H1 (cell line): ENCODE data around the gene CEP89. TPM values are rescaled to one million over a fixed set of nuclear protein-coding genes. Genes with fewer than 3 reads are reported as not detected.

ENCODE experiments used
- KDM4A ChIP-seq: IDR thresholded peaks from one replicate; pipeline ENCODE4 v1.7.1; 2012; ENCODE audit warnings: low read depth, mild to moderate bottlenecking, moderate library complexity, low read length, inconsistent platforms; ENCODE audit not compliant: severe bottlenecking
- MAFK ChIP-seq: IDR thresholded peaks from 2 replicates; pipeline ENCODE4 v1.6.1; 2012; ENCODE audit warnings: low read depth, mild to moderate bottlenecking, improper control_type of control experiment, low read length
- SAP30 ChIP-seq: fragments of 300-600 bp; sonication (generic); IDR thresholded peaks from 2 replicates; pipeline ENCODE4 v1.7.1; 2012; ENCODE audit warnings: low read length, moderate library complexity, mild to moderate bottlenecking, inconsistent platforms; ENCODE audit not compliant: insufficient read depth, insufficient replicate concordance
- USF2 ChIP-seq: IDR thresholded peaks from 2 replicates; pipeline ENCODE4 v1.6.1; 2011; ENCODE audit warnings: low read length, improper control_type of control experiment
- polyA plus RNA-seq, 7 experiments: library from polyadenylated mRNA; depleted of rRNA in 3 of 7; stranded (reverse) in 5 of 7; unstranded in 2 of 7; fragments of >200 nt in 5 of 7; fragments of 200-250 nt in 2 of 7; gene quantifications; 1 replicate in 5 of 7; 2 replicates in 1 of 7; 4 replicates in 1 of 7; pipeline versions ENCODE4 v1.2.1 to v1.2.3, GENCODE V29; 2011 to 2013; ENCODE audit warnings: missing spikeins in 2 of 7, mixed read lengths in 2 of 7
- total RNA-seq: library from RNA; stranded (reverse); fragmentation: NEBNext Ultra II Directional; extraction: Animal tissue kit (Norgen Biotek cat#: 25700); gene quantifications from 2 replicates; pipeline ENCODE4 v1.2.1, GENCODE V29; 2021
- TF ChIP-seq, protein P1 (sequence below): fragments of 300-600 bp; sonication (generic); IDR thresholded peaks from 2 replicates; pipeline ENCODE4 v1.7.1; 2012; ENCODE audit warnings: low read length, moderate library complexity, mild to moderate bottlenecking, inconsistent platforms; ENCODE audit not compliant: insufficient replicate concordance

The CEP89 gene
- total and polyA plus RNA-seq, 2 of the 8 experiments (the other 6 are each of a cell fraction or from before 2014, with no cell fraction given) = 23.0 to 23.6 TPM

DNA sequence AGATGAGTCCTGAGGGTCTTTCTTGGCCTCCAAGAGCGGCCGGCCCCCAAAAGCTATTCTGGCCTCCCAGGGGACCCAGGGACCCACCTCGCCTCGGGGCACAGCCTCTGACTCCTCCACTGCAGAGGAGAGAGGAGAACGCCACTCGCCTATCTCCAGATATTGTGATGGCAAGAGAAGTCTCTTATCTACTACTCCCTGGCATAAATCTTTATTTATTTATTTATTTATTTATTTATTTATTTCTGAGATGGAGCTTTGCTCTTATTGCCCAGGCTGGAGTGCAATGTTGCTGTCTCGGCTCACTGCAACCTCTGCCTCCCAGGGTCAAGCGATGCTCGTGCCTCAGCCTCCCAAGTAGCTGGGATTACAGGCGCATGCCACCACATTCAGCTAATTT lies 113.2 kb downstream of the CEP89 start (continued):
- TF ChIP-seq, protein P1, sequence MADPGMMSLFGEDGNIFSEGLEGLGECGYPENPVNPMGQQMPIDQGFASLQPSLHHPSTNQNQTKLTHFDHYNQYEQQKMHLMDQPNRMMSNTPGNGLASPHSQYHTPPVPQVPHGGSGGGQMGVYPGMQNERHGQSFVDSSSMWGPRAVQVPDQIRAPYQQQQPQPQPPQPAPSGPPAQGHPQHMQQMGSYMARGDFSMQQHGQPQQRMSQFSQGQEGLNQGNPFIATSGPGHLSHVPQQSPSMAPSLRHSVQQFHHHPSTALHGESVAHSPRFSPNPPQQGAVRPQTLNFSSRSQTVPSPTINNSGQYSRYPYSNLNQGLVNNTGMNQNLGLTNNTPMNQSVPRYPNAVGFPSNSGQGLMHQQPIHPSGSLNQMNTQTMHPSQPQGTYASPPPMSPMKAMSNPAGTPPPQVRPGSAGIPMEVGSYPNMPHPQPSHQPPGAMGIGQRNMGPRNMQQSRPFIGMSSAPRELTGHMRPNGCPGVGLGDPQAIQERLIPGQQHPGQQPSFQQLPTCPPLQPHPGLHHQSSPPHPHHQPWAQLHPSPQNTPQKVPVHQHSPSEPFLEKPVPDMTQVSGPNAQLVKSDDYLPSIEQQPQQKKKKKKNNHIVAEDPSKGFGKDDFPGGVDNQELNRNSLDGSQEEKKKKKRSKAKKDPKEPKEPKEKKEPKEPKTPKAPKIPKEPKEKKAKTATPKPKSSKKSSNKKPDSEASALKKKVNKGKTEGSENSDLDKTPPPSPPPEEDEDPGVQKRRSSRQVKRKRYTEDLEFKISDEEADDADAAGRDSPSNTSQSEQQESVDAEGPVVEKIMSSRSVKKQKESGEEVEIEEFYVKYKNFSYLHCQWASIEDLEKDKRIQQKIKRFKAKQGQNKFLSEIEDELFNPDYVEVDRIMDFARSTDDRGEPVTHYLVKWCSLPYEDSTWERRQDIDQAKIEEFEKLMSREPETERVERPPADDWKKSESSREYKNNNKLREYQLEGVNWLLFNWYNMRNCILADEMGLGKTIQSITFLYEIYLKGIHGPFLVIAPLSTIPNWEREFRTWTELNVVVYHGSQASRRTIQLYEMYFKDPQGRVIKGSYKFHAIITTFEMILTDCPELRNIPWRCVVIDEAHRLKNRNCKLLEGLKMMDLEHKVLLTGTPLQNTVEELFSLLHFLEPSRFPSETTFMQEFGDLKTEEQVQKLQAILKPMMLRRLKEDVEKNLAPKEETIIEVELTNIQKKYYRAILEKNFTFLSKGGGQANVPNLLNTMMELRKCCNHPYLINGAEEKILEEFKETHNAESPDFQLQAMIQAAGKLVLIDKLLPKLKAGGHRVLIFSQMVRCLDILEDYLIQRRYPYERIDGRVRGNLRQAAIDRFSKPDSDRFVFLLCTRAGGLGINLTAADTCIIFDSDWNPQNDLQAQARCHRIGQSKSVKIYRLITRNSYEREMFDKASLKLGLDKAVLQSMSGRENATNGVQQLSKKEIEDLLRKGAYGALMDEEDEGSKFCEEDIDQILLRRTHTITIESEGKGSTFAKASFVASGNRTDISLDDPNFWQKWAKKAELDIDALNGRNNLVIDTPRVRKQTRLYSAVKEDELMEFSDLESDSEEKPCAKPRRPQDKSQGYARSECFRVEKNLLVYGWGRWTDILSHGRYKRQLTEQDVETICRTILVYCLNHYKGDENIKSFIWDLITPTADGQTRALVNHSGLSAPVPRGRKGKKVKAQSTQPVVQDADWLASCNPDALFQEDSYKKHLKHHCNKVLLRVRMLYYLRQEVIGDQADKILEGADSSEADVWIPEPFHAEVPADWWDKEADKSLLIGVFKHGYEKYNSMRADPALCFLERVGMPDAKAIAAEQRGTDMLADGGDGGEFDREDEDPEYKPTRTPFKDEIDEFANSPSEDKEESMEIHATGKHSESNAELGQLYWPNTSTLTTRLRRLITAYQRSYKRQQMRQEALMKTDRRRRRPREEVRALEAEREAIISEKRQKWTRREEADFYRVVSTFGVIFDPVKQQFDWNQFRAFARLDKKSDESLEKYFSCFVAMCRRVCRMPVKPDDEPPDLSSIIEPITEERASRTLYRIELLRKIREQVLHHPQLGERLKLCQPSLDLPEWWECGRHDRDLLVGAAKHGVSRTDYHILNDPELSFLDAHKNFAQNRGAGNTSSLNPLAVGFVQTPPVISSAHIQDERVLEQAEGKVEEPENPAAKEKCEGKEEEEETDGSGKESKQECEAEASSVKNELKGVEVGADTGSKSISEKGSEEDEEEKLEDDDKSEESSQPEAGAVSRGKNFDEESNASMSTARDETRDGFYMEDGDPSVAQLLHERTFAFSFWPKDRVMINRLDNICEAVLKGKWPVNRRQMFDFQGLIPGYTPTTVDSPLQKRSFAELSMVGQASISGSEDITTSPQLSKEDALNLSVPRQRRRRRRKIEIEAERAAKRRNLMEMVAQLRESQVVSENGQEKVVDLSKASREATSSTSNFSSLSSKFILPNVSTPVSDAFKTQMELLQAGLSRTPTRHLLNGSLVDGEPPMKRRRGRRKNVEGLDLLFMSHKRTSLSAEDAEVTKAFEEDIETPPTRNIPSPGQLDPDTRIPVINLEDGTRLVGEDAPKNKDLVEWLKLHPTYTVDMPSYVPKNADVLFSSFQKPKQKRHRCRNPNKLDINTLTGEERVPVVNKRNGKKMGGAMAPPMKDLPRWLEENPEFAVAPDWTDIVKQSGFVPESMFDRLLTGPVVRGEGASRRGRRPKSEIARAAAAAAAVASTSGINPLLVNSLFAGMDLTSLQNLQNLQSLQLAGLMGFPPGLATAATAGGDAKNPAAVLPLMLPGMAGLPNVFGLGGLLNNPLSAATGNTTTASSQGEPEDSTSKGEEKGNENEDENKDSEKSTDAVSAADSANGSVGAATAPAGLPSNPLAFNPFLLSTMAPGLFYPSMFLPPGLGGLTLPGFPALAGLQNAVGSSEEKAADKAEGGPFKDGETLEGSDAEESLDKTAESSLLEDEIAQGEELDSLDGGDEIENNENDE = no peak
- no peak for TF ChIP-seq MAFK
- no peak for TF ChIP-seq USF2
- no peak for TF ChIP-seq SAP30
- TF ChIP-seq KDM4A = no peak
